ENCODE results near the gene INIP.

DNA sequence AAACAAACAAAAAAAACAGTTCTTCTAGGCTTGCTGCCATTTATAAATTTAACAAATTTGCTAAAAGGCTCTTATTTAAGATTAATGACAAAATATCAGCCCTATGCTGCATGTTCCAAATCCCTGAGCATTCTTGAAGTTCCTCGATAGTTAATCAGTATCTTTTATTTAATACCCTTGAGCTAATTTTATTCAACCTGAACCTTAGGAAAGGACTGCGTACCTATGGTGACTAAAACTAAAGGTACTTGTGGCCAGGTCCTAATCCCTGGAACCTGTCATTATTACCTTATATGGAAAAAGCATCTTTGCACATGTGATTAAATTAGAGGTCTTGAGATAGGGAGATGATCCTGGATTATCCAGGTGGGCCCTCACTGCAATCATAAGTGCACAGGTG, 10.5 kb upstream of the INIP start:
- no peak for TF ChIP-seq RFX5 (IDR thresholded peaks at IDR 0.05; ENCODE audit: low read depth, low read length)
- TF ChIP-seq JUN (CRISPR knock-in tag; IDR thresholded peaks at IDR 0.05) = no peak
- TF ChIP-seq, protein P1, sequence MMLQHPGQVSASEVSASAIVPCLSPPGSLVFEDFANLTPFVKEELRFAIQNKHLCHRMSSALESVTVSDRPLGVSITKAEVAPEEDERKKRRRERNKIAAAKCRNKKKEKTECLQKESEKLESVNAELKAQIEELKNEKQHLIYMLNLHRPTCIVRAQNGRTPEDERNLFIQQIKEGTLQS (CRISPR knock-in tag; IDR thresholded peaks at IDR 0.05) = no peak
- no peak for TF ChIP-seq POLR2A (IDR thresholded peaks at IDR 0.05; ENCODE audit: insufficient read depth in 1 of 2, low read depth in 2 of 2, low read length in 2 of 2)
- TF ChIP-seq, protein P2, sequence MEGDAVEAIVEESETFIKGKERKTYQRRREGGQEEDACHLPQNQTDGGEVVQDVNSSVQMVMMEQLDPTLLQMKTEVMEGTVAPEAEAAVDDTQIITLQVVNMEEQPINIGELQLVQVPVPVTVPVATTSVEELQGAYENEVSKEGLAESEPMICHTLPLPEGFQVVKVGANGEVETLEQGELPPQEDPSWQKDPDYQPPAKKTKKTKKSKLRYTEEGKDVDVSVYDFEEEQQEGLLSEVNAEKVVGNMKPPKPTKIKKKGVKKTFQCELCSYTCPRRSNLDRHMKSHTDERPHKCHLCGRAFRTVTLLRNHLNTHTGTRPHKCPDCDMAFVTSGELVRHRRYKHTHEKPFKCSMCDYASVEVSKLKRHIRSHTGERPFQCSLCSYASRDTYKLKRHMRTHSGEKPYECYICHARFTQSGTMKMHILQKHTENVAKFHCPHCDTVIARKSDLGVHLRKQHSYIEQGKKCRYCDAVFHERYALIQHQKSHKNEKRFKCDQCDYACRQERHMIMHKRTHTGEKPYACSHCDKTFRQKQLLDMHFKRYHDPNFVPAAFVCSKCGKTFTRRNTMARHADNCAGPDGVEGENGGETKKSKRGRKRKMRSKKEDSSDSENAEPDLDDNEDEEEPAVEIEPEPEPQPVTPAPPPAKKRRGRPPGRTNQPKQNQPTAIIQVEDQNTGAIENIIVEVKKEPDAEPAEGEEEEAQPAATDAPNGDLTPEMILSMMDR (CRISPR knock-in tag; IDR thresholded peaks at IDR 0.05) = no peak
- no peak for TF ChIP-seq TAF1 (CRISPR knock-in tag; IDR thresholded peaks at IDR 0.05)
